Tongue (tissue), 2 donors: ENCODE results near the gene TMEM178B. TPM values are rescaled to one million over a fixed set of nuclear protein-coding genes. Genes with fewer than 3 reads are reported as not detected.
"Not testable (repeated sequence)": the region's sequence is repeated elsewhere in the genome, so short reads cannot be mapped to it uniquely, and the experiment has no call there.

Source experiments
- DNase-seq: peaks from one replicate; pipeline ENCODE4 v3.0.0-alpha.2; 2015
- total RNA-seq: library from RNA; depleted of rRNA; stranded (reverse); fragments of >200 nt; gene quantifications from one replicate; pipeline ENCODE4 v1.2.3, GENCODE V29; 2014

TMEM178B gene
- total RNA-seq, 1 donor from 2014 or later, result 2.5 TPM

DNA sequence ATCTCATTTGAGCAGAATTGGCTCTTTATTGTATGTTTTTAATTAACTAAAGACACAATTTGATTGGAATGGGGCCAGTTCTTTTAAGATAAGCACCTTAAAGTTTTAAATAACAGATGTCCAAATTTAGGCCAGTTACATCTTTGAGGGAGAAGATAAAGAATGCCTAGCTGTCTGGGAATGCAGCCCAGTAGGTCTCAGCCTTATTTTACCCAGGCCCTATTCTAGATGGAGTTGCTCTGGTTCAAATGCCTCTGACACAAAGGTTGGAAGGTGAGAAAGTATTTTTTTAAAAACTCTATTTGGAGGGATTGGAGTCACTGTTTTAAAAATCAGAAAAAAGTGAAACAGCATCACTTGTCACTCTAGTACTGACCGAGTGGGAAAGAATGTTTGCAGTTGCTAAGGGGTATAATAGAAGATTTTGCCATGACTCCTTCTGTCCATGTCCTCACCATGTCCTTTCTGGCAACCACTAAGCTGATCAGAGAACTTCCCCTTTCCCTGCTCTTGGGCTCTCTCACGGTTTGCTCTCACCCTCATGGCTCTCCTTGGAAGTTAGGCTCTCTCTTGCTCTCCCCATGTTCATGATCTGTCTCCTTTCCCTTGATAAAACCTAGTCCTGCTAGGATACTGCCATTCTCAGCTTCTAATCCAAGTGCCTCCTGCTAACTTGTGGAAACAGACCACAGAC lies 239.1 kb downstream of the TMEM178B start:
- DNase-seq, result no peak

- DNase-seq, result no peak
Observed at GRCh38 chr7:141313896-141314295, 240.0 kb downstream of the TMEM178B start.

DNA sequence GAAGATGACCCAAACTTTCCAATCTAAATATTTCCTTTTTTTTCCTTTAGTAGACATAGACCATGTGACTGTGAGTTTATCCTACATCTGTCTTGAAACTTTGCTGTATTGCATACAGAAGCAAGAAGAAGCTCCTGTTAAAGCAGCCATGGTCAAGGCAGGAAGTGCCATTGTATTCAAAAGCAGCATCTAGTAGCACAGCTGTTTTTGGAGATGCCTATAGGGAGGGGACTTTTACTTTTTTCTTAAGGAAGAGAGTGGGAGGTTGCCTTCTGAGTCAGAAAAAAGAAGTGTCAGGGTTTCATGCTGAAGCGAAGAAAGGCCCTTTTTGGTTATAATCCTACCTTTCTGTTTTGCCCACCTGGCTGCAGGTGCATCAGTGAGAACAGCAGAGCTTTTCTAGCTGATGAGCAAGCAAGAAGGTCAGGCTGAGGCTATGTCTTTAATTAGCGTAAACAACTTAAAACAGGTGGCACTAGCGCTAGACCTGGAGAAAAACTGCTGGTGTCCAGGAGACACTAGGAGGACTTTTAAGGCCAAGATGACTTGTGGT lies 243.2 kb downstream of the TMEM178B start:
- DNase-seq, result no peak

DNA sequence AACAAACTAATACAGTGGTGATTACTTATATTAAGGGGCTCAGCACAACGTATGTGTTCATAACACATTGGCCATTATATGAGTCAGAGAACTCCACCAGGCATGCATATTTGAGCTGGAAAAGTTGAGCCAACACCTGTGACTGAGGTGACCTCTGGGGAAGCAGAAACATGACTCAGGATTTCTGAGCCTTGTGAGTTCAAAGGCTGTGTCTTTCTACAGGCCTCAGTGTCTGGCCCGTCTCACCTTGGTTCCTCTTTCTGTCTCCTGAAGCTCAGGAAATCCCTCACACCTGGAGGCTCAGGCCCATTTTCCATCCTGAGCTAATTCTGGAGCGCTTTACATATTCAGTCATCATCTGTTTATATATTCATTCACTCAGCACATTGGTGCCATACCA lies 246.4 kb downstream of the TMEM178B start:
- no peak for DNase-seq

GRCh38 chr7:141322383-141322782 lies 248.5 kb downstream of the TMEM178B start:
- DNase-seq, result no peak

DNA sequence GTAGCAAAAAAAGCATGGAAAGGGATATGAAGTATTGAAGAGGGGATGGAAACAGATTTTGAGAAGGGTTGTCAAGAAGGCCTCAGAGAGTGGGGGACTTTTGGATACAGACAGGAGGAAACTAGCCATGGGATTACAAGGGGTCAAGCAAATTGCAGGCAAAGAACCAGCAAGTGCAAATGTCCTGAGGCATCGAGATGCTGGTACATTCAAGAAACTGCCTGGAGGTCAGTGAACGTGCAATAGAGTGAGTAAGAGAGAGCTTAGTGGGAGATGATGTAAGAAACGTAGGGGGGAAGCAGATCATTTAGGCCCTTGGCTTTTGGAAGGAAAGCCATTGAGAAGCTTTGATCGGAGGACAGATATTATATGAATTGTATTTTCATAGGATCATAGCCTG lies 250.0 kb downstream of the TMEM178B start:
- DNase-seq, result no peak

DNA sequence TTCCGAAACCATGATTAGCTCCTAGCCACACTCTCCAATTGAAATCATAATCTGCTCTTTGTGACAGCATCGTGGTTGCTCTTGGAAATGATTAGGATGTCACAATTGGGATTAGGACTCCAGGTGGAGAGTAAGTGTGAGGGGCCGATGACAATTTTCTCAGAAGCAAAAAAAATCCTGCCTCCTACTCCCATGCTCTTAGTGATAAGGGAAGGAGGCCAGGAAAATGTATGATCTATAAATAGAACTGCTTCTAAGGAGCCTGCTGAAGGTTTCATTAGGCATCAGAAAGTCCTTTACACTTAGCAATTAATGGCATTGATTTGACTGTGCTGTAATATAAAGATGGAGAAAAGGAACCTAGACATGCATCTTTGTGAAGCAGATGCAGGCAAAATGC lies 251.0 kb downstream of the TMEM178B start:
- DNase-seq, result no peak

DNA sequence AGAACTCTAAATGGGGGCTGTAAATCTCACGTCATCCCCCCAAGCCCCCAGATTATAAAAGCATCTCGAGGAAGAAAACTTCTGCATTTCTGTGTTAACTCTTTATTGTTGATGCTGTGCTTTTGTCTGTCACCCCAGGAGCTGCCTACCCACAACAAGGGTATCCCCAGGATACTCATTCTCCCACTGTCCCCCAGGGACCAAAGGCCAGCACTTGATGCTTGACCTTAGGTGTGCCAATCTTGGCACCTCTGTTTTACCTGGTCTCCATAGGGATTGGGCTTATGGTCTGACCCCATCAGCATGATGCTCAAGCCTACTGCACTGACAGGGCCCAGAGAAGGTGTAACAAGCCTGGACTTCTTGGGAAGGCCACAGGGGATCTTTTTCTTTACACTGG lies 251.4 kb downstream of the TMEM178B start:
- DNase-seq, result no peak

GRCh38 chr7:141328290-141328689 lies 254.4 kb downstream of the TMEM178B start:
- no peak for DNase-seq

GRCh38 chr7:141330285-141330684 lies 256.4 kb downstream of the TMEM178B start:
- DNase-seq, result not testable (repeated sequence)

- peak; percentile 8 for DNase-seq
Observed at GRCh38 chr7:141333459-141333858, 259.6 kb downstream of the TMEM178B start.

GRCh38 chr7:141335164-141335563 lies 261.3 kb downstream of the TMEM178B start:
- DNase-seq, result no peak

DNA sequence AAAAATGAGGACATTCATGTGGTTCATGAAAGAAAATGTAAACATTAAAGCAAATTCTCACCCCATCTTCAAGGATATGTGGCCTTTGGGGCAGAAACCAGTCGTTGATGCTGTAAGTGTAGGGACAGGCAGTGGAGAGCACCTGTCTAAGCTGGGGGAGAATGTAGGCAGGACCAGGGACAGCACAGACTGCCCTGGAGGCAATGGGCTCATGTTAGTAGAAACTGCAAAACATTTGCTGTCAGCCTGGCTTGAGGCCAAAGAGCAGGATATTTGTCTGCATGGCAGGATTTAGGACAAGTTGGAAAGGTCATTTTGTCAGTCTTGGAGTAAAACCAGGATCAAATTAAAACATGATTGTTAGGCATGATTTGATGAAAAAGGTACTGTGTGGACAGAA lies 265.7 kb downstream of the TMEM178B start:
- no peak for DNase-seq

DNA sequence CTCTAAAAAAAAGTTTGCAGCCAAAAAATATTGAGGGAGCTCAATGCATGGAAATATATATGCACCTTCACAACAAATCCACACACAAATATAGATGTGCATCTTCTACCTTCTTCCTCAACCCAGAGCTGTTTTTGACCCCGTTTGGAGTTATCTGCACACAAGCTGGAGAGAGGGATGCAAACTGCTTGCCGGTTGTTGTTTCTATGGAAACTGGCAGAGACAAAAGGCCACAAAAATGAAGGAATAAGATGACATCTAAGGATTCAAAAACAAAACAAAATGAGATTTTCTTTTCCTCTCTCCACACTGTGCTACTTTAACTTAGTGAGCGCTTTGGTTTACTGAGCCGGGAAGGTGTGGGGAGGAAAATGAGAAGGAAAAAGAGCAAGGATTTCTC lies 267.1 kb downstream of the TMEM178B start:
- DNase-seq, result no peak

DNA sequence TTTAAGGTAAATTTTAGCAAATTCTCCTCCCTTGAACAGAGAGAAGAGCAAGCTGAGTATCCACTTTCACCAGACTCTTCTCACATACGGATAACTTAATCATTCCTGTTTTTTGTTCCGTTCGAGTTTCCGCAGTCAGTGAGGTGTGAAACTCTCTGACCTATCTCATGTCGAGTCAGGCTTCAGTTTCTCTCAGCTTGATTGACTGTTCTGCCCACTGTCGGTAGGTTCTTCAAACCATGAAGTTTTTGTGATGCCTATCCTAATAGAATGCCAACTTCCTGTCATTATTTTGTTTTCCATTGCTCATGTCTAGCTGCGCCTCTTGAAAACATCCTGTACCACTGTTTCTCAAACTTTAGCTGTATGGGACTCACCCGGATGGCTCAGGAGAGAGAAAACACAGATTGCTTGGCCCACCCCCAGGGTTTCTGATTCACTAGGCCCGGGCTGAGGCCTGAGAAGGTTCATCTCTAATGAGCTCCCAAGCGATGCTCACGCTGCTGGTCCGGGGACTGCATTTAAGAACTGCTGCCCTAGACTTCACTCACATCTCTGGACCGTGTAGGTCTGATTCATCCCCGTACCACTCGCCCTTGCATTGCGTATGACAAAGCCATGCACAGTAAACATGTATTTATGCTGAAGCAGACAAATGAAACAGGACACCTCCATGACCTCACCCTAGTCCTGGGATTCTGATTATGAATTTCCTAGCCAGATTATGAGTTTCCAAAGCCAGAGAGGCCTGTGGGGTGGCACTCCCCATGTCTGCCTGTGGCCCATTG lies 269.0 kb downstream of the TMEM178B start:
- no peak for DNase-seq

DNA sequence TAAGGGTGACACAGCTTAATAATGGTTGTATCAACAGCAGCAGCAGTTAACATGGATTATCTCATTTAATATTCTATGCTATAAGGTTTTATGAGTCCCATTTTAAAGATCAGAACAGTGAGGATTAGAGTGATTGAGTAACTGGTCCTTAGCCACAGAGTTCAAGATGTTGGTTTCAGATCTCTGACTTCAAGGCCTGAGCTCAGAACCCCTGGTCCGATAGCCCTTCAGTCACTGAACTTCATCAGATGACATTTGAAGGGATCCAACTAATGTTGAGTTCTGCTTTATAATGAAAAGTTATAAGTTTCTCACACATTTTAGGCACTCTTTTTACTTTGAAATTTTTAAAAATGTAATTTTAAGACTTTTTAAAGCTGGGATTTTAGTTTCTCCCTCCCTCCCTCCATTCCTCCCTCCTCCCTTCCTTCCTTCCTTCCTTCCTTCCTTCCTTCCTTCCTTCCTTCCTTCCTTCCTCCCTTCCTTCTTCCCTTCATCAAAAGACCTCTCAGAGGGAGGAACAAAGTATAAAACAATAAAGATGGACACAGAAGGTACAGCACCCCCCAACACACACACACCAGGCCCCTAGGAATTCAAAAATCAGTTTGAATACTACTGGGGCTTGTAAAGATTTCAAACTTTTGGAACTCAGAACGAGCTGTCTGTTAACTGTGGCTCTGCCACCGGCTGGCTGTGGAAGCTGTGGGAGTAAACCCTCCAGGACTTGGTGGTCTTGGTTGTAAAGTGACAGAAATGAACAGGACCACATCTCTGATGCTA lies 270.5 kb downstream of the TMEM178B start:
- DNase-seq, result no peak

DNA sequence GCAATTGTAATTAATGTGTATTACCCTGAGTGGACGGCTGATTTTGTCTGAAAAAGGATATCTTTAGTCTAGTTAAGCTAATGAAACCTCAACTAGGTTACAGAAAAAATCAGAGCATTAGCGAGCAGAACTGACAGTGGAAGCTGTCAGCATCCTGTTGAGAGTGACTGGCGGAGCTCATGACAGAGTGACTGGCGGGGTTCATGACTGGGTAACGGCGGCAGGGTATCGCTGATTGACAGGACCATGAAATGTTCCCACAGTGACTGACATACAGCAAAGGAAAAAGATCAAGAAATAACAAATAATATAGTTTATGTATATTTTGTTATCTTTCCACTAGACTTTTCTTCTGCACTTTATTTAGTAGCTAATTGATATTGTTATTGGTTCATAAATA lies 274.9 kb downstream of the TMEM178B start:
- DNase-seq, result no peak

DNA sequence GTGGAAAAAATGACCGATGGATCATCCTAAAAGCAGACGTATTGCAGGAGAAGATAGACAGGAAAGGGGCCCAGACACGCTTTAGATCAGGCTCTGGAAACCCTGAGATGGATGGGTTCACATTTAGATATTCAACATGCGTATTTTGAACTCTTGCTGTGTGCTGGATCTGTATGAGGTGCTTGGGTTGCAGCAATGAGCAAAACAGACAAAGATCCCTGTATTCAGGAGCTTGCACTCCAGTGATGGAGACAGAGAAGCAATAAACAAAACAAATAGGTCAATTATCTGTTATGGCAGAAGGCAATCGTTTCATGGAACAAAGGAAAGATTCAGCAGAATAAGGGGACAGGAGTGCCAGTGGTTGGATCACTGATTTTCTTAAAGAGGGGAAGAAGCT lies 275.5 kb downstream of the TMEM178B start:
- no peak for DNase-seq

- no peak for DNase-seq
Observed at GRCh38 chr7:141349804-141350203, 275.9 kb downstream of the TMEM178B start.

DNA sequence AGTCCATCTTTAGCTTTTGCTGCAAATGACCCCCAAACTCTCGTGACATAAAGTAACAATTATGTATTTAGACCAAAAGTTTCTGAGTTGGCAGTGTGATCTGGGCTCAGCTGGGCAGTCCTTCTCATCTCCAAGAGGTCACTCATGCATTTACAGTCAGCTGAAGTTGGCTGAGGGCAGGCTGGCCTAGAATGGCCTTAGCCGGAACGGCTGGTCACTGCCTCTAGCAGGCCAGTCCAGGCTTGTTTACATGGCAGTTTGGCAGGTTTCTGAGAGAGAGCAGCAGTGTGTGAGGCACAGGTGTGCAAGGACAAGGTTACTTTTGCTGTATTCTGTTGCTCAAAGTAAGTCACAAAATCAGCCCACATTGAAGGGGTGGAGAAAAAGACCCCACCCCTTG lies 277.3 kb downstream of the TMEM178B start:
- no peak for DNase-seq

DNA sequence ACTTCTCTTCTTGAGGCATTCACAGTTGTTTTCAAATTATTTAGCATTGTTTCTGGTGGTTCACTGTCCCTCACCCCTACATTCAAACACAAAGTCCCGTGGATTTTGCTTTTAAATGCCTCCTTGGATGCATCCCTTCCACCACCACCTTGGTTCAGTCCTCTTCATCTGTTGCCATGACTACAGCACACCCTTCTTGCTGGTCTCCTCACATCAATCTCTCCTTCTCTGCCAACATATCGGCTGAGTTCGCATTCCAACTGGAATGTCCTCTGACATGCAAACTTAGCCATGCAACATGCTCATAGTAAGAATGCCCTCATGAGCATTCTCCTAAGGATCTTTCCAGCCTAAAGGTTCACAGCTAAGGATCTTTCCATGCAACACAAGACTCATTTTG lies 279.1 kb downstream of the TMEM178B start:
- DNase-seq, result no peak

DNA sequence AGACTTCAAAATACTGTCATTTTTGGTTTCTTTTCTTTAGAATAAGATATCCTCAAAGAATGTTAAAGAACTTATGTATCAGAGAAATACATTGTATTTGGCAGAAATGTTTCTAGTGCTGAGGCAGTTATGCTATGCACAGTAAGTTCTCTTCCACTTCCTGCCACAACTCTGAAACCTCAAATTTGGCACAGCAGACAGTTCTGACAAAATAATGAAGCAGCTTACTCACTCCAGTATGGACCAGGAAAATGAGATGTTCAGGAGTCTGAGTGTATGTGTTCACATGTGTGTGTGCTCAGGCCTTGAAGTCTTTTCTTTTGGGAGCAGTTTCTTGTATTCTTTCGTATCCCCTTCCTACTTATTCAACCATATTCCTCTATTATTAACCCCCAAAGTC lies 280.4 kb downstream of the TMEM178B start:
- no peak for DNase-seq

GRCh38 chr7:141355032-141355431 lies 281.2 kb downstream of the TMEM178B start:
- DNase-seq, result no peak
